B cell (primary cell): ENCODE data around the gene ATG4C. TPM values are rescaled to one million over a fixed set of nuclear protein-coding genes. Genes with fewer than 3 reads are reported as not detected.

Experiments used
- ATAC-seq: fragments of 200-7000 bp; cut with Tn5 transposase; one replicate; pipeline ENCODE4 v1.10.0; 2021; ENCODE audit warnings: low read depth, mild to moderate bottlenecking, moderate number of reproducible peaks, moderate library complexity
- CTCF ChIA-PET: fragments of 350-600 bp; sonication (Branson Sonifier 250); formaldehyde crosslinking; loops from one replicate; lab custom pipeline; 2021; ENCODE audit warnings: antibody characterized with exemption, inconsistent platforms; lab: Charles Lee
- POLR2A ChIA-PET: fragments of 350-600 bp; sonication (Branson Sonifier 250); formaldehyde crosslinking; loops from one replicate; lab custom pipeline; 2021; ENCODE audit warnings: antibody characterized with exemption; lab: Charles Lee
- DNase-seq: peaks from one replicate; pipeline ENCODE4 v3.0.0; 2013
- H2AFZ ChIP-seq: 2 replicates; pipeline ENCODE4 v1.6.1; 2012; ENCODE audit warnings: mild to moderate bottlenecking, low read depth, low read length; ENCODE audit not compliant: insufficient read depth, poor library complexity, severe bottlenecking
- H3K27ac ChIP-seq, 2 donors: 1 replicate in 1 of 2; 2 replicates in 1 of 2; pipeline ENCODE4 v1.5.1; 2012 to 2013; ENCODE audit warnings: low read length in 2 of 2, mild to moderate bottlenecking in 2 of 2, moderate library complexity in 1 of 2
- H3K27me3 ChIP-seq, 4 experiments: fragments of 200-600 bp in 1 of 4; sonication (generic) in 1 of 4; replicated peaks in 1 of 4; 1 replicate in 2 of 4; 2 replicates in 2 of 4; pipeline versions ENCODE4 v1.6.1 to v1.7.0; 2013 to 2016; ENCODE audit warnings: low read length in 3 of 4, mild to moderate bottlenecking in 2 of 4, mixed read lengths in 1 of 4, moderate library complexity in 1 of 4; ENCODE audit not compliant: insufficient read depth in 4 of 4, control insufficient read depth in 3 of 4; ENCODE audit errors: control extremely low read depth in 1 of 4
- H3K36me3 ChIP-seq, 2 experiments: replicated peaks in 1 of 2; 1 replicate in 1 of 2; 2 replicates in 1 of 2; pipeline versions ENCODE4 v1.6.1 to v1.7.1; 2013; ENCODE audit warnings: low read length in 1 of 2; ENCODE audit not compliant: insufficient read depth in 2 of 2, control insufficient read depth in 1 of 2; ENCODE audit errors: control extremely low read depth in 1 of 2, extremely low read depth in 1 of 2
- H3K4me1 ChIP-seq, 2 donors: fragments of 200-600 bp in 1 of 2; sonication (generic) in 1 of 2; 1 replicate in 1 of 2; 2 replicates in 1 of 2; pipeline versions ENCODE4 v1.5.1 to v1.6.1; 2013 to 2017; ENCODE audit warnings: low read length in 2 of 2; ENCODE audit not compliant: control insufficient read depth in 2 of 2, insufficient read depth in 2 of 2
- H3K4me2 ChIP-seq: replicated peaks from 2 replicates; pipeline ENCODE3; 2012; ENCODE audit warnings: mild to moderate bottlenecking, low read depth, low read length; ENCODE audit not compliant: poor library complexity, severe bottlenecking
- H3K4me3 ChIP-seq, 5 experiments: fragments of 200-600 bp in 1 of 5; sonication (generic) in 1 of 5; 1 replicate in 3 of 5; 2 replicates in 2 of 5; pipeline versions ENCODE4 v1.5.1 to v1.7.0; 2011 to 2016; ENCODE audit warnings: low read length in 4 of 5, mild to moderate bottlenecking in 4 of 5, low read depth in 2 of 5, control low read depth in 1 of 5, moderate library complexity in 1 of 5; ENCODE audit not compliant: insufficient read depth in 1 of 5; ENCODE audit errors: control extremely low read depth in 1 of 5, extremely low read depth in 1 of 5
- H3K79me2 ChIP-seq: fragments of 200-600 bp; sonication (generic); one replicate; pipeline ENCODE4 v1.6.0; 2016; ENCODE audit warnings: low read length; ENCODE audit not compliant: control insufficient read depth, insufficient read depth
- H3K9ac ChIP-seq: fragments of 200-600 bp; sonication (generic); 2 replicates; pipeline ENCODE4 v1.6.1; 2017; ENCODE audit warnings: mild to moderate bottlenecking, low read length, moderate library complexity
- H3K9me3 ChIP-seq, 3 donors: one replicate each; pipeline versions ENCODE4 v1.6.1 to v1.7.1; 2013; ENCODE audit warnings: low read length in 2 of 3; ENCODE audit not compliant: control insufficient read depth in 2 of 3, insufficient read depth in 1 of 3; ENCODE audit errors: control extremely low read depth in 1 of 3
- H4K20me1 ChIP-seq: 2 replicates; pipeline ENCODE4 v1.6.0; 2012; ENCODE audit warnings: mild to moderate bottlenecking, low read length; ENCODE audit not compliant: insufficient read depth, control insufficient read depth, poor library complexity, severe bottlenecking
- H3K27ac Mint-ChIP-seq: one replicate; pipeline ENCODE4 v1.8.0; 2021; ENCODE audit warnings: mixed read lengths
- H3K27me3 Mint-ChIP-seq: one replicate; pipeline ENCODE4 v1.8.0; 2021; ENCODE audit warnings: mixed read lengths
- H3K4me1 Mint-ChIP-seq: one replicate; pipeline ENCODE4 v1.8.0; 2021; ENCODE audit warnings: mixed read lengths
- H3K4me3 Mint-ChIP-seq: one replicate; pipeline ENCODE4 v1.8.0; 2021; ENCODE audit warnings: mixed read lengths
- H3K9me3 Mint-ChIP-seq: one replicate; pipeline ENCODE4 v1.8.0; 2022; ENCODE audit warnings: mixed read lengths; ENCODE audit not compliant: insufficient read depth
- CTCF ChIP-seq: fragments of 200-600 bp; IDR thresholded peaks from one replicate; pipeline ENCODE4 v1.8.0; 2022; ENCODE audit warnings: antibody characterized with exemption, mild to moderate bottlenecking
- EZH2 ChIP-seq: IDR thresholded peaks from 2 replicates; pipeline ENCODE4 v1.6.1; 2012; ENCODE audit warnings: borderline replicate concordance, low read depth, mild to moderate bottlenecking, moderate library complexity, low read length; ENCODE audit not compliant: insufficient read depth, poor library complexity, severe bottlenecking
- WGBS: methylation state at CpG from one replicate; pipeline ENCODE4 v1.1.5; 2013; ENCODE audit warnings: missing lambda C conversion rate; ENCODE audit not compliant: insufficient coverage; 5-methylcytosine and 5-hydroxymethylcytosine counted together
- intact Hi-C: fragments of 100-400 bp; cut with micrococcal nuclease; formaldehyde crosslinking; loops from one replicate; pipeline ENCODE4 v1.10.0; 2022
- polyA plus RNA-seq: library from polyadenylated mRNA; depleted of rRNA; stranded (reverse); fragments of >200 nt; gene quantifications from 2 replicates; pipeline ENCODE4 v1.2.3, GENCODE V29; 2012
- total RNA-seq, 2 donors: library from RNA; stranded (reverse); fragments of 120-200 nt in 1 of 2; gene quantifications; 1 replicate in 1 of 2; 2 replicates in 1 of 2; pipeline versions ENCODE4 v1.2.3 to v1.2.4, GENCODE V29; 2013 to 2022

ATG4C gene
- total and polyA plus RNA-seq, 2 donors (not counting 1 experiment from before 2014, with no cell fraction given): 7.1 to 30.8 TPM

GRCh38 chr1:62744611-62745577, 39.0 kb upstream of the ATG4C start:
- Histone ChIP-seq H3K36me3 (no peaks in the 10 kb centered on the region), H3K4me3 (no peak overlapping the region), H3K4me2 (no peak overlapping the region), H3K27me3 (no peaks in the 10 kb centered on the region), H3K27ac (no peak overlapping the region), H3K9ac (no peak overlapping the region), H2AFZ (peak overlapping the region; percentile 19), H3K4me1 (no peaks in the 10 kb centered on the region), H3K9me3 (peaks cover 0 to under 1% (median 0%) of the 10 kb centered on the region in 3 donors), H4K20me1 (no peaks in the 10 kb centered on the region), H3K79me2 (no peaks in the 10 kb centered on the region)
- ChIA-PET POLR2A (no interaction called here), CTCF (interaction anchor here (0.6 to 5.4 kb wide), 15 partner anchors 8 to 670 kb away, joined by 3 to 153 read pairs (median 9); no protein-coding TSS in a partner anchor)
- H3K27ac Mint-ChIP-seq: no peak overlapping the region
- H3K4me1 Mint-ChIP-seq: peaks cover 3% of the 10 kb centered on the region
- 64% methylated on average over 2 of the region's 3 CpGs for WGBS
- DNase-seq (no peak), ATAC-seq (no peak)
- intact Hi-C loops: no loop called here
- peaks cover 5% of the 10 kb centered on the region for H3K27me3 Mint-ChIP-seq
- H3K9me3 Mint-ChIP-seq: peaks cover 4% of the 10 kb centered on the region
- no peak overlapping the region for H3K4me3 Mint-ChIP-seq
- no peak for TF ChIP-seq EZH2
- TF ChIP-seq CTCF: no peak
